ENCODE results near the gene SOWAHD.

GRCh38 chrX:119726900-119727555 lies 31.4 kb upstream of the SOWAHD start:
- TF ChIP-seq EZH2 (IDR thresholded peaks at IDR 0.05; ENCODE audit: insufficient read depth, poor library complexity, severe bottlenecking) = no peak
- no peak for TF ChIP-seq EZH2phosphoT487 (IDR thresholded peaks at IDR 0.05; ENCODE audit: insufficient read depth, low read depth)

Measured in GM23248 (cell line).